Jurkat, Clone E6-1 (cell line): ENCODE measurements around the gene ATP4A.

Experiments used
- DNase-seq: peaks from one replicate; pipeline ENCODE4 v3.0.0-alpha.2; 2011; ENCODE audit warnings: low read depth, low spot score
- H3K4me3 ChIP-seq: 2 replicates; pipeline ENCODE4 v1.5.1; 2011; ENCODE audit warnings: mild to moderate bottlenecking, low read length, control low read depth, moderate library complexity

The ATP4A gene

DNA sequence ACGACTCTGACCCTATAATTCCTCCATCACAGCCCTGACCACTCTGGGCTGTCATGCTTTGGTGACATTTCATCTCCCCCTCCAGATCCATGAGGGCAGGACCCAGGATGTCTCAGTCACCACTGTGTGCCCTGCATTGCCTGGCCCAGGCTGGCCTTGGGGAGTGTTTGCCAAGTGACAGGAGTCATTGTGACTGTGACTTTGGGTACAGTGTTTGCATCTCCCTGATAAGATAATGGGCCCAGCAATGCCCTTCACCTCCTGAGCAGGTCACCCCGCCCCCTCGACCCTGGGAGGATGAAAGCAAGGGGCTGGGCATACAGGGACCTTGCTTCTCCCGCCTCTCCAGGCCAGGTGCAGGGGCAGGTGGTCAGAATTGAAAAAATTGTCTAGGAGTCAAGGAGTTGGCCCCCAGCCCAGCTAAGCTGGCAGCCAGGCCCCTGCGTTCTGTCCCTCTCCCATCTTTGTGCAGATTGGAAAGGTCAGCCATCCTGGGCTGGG, 5.9 kb upstream of the ATP4A start:
- DNase-seq, result no peak
- H3K4me3 ChIP-seq, result no peak overlapping the region

DNA sequence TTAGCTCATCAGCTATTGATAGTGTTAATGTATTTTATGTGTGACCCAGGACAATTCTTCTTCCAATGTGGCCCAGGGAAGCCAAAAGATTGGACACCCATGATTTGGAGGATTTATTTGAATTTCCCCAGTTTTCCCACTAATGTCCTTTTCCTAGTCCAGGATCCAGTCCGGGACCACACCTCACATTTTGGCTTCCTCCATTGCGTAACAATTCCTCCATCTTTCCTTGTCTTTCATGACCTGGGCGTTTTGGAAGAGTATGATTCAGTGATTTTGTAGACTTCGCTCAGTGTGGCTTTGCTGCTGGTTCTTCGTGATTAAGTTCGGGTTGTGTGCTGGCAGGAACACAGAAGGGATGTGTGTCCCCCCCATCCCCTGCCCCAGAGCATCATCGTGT, 3.3 kb upstream of the ATP4A start:
- no peak overlapping the region for H3K4me3 ChIP-seq
- no peak for DNase-seq

DNA sequence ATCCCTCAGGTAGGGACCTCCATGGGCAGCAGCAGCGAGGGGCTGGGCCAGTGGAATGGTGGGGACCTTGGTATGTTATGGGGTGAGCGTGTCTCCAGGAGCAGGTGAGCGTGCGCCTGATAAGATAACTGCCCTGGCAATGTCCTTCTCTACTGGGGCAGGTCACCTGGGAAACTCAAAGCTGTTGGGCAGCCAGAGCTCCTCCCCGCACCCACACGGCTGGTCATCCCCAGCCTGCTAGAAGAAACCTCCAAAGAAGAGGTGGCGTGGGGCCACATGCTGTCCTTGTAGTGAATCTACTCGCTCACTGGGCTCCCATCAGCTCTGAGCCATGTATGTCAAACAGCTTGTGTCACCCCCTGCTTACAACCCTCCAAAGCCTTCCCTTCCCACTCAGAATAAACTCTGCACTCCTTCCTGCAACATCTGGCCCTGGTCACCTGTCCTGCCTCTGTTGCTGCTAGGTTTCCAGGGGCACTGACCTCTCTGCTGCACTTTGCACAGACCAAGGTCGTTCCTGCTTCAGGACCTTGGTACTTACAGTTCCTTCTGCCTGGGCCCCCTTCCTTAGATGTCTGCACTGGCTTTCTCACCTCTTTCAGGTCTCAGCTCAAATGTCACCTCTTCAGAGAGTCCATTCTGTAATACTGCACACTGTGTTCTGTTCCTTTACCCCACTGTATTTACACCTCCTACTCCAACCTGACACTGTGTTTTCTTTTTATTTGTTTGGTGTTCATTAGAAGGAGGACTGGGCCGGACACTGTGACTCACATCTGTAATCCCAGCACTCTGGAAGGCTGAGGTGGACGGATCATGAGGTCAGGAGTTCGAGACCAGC, 1.8 kb upstream of the ATP4A start:
- no peak overlapping the region for H3K4me3 ChIP-seq
- no peak for DNase-seq

DNA sequence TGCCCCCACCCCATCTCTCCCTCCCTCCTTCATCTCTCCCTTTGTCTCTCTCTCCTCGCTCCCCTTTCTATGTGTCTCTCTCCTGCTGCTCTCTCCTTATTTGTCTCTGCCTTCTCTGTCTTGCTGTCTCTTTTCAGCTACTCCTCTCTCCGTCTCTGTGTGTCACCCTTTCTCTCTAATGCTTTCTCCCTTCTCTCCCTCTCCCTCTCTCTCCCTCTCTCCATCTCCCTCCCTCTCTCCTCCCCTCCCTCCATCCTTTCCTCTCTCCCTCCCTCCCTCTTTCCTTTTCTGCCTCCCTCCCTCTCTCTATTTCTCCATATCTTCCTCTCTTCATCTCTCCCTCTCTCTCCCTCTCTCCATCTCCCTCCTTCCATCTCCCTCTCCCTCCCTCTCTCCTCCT, 682 bp downstream of the ATP4A start:
- no peak for DNase-seq
- no peak overlapping the region for H3K4me3 ChIP-seq

DNA sequence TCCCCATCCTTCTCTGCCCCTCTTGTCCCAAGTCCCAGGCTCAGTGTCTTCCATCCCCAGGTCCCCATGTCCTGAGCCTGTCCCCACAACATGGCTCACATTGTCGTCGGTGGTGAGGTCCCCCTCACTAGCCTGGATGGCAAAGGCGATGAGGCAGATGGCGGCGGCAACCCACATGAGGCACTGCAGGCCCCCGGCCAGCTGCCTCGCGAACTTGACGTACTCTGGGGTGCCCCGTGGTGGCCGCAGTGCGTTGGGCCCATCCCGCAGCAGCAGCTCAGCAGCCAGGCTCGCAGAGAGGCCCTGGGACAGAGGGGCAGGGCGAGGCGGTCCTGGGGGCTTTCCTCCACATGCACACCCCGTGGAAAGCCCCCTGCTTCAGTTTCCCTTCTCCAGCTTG, 1.1 kb downstream of the ATP4A start:
- no peak overlapping the region for H3K4me3 ChIP-seq
- no peak for DNase-seq

DNA sequence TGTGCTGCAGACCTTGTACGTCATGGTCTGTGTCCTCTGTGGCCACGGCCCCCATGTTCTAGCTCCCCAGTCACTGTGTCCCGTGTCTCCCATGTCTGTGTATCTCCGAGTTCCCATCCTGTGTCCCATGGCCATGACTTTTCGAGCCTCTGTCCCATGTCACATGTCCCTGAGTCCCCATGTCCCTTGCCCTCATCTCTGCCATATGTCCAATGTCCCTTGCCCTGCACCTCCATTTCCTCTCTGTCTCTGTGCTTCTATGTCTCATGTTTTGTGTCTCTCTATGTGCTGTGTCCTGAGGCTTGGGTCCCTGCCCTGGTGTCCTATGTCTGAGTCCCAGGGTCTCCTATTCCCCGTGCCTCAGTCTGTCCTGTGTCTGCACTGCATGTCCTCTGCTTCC, 2.0 kb downstream of the ATP4A start:
- no peak for DNase-seq

DNA sequence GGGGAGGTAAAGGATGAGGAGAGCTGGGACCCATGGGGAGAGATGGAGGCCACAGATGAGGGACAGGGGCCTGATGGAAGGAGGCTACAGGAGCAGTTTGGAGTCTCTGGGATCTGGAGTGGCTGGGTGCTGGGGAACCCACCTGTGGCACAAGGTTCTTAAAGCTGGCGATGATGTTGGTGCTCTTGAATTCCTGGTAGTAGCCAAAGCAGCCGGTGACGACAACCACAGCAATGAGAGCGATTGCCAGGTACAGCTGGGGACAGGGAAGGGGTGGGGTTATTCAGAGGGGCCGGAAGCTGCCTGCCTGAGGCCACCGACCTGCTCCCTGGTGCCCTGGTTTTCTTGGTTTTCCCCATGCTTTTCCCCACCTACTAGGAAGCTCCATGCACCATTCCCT, 2.8 kb downstream of the ATP4A start:
- no peak for DNase-seq
- no peak overlapping the region for H3K4me3 ChIP-seq

More for the DNA sequence above, 2.0 kb downstream of the ATP4A start:
- H3K4me3 ChIP-seq, result no peak overlapping the region

DNA sequence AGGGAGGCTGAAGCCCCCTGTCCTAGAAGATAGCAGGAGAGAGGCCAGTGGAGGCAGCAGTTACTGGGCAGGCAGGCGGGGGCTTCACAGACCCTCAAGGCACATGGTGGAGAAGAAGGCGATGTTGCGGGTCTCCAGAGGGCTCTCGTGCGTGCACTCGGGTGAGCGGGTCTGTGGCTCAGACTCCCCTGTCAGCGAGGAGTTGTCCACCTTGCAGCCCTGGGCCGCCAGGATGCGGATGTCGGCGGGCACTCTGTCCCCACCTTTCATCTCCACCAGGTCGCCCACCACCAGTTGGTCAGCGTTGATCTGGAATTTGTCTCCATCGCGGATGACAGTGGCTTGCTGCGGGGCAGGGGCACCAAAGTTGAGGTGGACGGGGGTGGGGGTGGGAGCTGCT, 3.2 kb downstream of the ATP4A start:
- DNase-seq, result no peak
- H3K4me3 ChIP-seq, result no peak overlapping the region

DNA sequence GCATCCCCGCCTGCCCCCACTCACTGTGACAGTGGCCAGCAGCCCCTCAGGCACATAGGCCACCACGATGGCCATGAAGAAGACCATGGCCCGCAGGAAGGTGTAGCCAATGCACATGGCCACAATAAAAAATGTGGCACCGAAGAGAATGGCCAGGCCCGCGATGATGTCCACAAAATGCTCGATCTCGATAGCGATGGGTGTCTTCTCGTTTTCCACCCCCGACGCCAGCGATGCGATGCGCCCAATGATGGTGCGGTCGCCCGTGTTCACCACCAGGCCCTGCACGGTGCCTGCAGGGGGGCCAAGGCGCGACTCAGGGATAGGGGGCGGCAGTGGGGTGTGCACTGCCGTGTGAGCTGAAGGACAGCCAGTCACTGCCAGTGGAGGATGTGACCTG, 3.7 kb downstream of the ATP4A start:
- no peak for DNase-seq
- H3K4me3 ChIP-seq, result no peak overlapping the region

DNA sequence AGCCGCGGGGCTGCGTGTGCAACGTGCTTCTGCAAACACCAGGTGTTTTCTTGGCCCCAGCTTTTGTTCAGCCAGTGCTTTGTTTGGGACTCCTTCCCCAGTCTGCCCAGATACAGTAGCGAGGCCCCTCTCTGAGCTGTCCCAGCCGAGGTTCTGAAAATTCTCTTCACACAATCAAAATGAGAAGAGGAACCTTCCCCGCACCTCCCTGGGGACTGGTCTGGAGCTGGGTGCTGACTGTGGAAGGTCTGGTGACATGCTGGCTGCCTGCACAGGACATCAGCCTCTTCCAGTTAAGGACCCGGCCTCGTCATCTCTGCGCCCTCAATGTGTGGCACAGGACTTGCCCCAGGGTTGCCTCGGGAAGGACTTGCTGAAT, 4.2 kb downstream of the ATP4A start:
- DNase-seq, result no peak
- no peak overlapping the region for H3K4me3 ChIP-seq

DNA sequence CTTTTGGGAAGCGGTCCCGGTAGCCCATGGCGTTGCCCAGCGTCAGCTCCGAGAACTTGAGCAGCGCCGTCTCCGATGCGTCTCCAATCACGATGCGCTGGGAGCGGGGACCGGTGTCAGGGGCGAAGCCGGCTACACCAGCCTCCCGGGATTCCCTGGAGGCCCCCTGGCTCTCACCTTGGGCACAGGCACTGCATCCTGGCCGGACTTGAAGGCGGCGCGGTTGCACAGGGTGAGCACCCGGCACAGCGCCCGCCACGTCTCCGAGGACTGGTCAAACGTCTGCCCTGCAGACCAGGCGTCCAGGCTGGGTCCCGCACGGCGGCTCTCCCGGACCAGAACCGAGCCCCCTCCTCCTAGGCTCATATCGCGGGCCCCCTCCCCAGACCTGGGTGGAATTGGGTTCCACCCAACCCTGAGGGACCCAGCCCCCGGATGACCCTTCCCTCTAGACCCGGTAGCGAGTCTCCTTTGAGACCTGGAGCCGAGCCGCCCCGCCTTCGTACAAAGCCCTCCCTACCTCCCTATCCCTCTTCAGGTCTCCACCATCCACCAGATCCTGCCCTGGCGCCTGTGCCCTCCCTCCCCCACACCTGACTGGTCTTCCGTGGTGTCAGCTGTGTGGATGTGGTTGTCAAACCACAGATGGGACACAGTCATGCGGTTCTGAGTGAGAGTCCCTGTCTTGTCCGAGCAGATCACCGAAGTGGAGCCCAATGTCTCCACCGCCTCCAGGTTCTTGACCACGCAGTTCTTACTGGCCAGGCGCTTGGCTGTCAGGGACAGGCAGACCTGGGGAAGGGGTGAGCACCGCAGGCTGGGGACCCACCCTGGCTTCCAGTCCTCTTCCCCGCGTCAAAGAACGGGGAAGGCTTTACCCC, 4.8 kb downstream of the ATP4A start:
- no peak for DNase-seq
- H3K4me3 ChIP-seq, result no peak overlapping the region

DNA sequence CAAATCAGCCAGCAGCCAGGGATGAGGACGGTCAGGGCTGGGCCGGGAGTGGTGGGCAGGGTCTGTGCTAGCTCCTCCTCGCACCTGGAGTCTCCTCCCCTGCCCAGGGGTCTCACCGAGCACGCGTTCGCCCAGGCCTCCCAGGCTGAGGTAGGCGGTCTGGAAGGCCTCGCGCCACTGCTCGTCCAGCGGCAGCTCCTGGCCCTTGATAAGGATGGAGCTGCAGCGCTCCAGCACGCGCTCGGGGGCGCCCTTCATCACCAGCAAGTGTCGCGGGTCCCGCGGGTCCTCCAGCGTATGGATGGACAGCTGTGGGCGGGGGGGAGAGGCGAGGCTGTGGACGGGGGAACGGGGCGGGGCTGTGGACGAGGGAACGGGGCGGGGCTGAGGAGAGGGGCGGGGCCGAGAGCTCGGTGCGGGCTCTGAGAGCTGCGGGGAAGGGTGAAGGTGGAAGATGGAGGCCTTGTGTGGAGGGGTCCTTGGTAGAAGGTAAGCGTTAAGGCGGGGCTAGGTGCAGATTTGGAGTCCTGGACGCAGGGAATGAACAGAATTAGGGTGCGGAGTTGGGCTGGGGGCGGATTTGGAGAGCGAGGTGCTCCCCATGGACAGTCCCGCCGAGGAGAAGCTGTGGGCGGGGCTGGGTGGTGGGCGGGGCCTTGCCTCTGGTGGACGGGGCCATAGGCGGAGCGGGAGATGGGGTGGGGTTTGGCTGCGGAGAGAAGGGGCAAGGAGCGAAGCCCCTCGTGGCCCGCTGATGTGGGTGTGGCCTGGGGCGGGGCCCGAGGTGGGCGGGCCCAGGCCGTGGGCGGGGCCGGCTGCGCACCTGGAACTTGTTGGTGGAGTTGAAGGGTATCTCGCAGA, 5.7 kb downstream of the ATP4A start:
- no peak overlapping the region for H3K4me3 ChIP-seq
- no peak for DNase-seq

DNA sequence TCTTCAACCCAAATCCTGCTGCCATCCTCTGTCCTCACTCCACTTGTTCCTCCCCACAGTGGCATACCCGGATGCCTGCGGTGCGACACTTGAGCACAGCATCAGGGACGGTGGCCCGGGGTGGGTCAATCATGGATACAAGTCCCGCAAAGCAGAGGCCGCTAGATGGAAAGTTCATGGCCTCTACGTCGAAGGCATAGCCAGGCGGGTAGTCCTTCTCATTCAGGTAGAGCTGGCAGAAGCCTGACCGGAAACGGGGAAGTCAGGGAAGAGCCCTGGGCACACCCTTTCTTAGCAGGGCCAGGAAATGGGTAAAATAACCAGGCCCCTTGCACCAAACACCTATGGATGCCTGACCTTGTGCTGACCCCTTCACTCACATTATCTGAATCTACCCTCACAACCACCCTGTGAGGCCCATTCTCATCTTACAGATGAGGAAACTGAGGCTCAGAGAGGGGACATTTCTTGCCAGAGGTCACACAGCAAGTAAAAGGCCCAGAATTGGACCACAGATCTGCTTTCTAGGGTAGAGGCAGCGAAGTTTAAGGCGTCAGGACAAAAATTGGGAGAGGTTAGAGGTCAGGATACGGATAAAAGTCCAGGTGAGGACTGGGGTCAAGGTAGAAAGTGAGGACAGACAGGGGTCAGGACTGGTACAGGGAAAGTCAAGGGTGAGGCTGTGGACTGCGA, 6.5 kb downstream of the ATP4A start:
- no peak for DNase-seq
- H3K4me3 ChIP-seq, result no peak overlapping the region

DNA sequence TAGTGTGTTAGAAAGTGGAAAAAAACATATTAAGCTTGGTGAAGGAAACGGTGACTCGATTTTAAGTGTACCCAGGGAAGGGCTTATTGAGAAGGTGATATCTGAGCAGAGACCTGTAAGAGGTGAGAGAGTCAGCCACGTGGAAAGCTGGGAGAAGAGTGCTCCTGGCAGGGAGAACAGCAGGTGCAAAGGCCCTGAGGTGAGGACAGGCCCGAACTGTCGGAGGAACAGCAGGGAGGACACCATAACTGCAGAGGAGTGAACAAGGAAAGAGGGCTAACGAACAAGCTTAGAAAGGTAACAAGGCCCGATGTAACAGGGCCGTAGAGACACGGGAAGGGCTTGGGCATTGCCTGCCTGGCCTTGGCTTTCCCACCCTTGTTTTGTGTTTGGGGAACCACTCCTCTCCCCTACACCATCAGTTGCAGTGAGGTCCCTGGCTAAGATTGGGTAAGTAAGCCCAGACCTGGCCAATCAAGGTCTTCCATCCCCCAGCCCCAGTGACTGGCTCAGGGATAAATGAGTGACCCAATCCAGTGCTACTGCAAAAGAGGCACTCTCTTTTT, 7.3 kb downstream of the ATP4A start:
- DNase-seq, result no peak
- no peak overlapping the region for H3K4me3 ChIP-seq

DNA sequence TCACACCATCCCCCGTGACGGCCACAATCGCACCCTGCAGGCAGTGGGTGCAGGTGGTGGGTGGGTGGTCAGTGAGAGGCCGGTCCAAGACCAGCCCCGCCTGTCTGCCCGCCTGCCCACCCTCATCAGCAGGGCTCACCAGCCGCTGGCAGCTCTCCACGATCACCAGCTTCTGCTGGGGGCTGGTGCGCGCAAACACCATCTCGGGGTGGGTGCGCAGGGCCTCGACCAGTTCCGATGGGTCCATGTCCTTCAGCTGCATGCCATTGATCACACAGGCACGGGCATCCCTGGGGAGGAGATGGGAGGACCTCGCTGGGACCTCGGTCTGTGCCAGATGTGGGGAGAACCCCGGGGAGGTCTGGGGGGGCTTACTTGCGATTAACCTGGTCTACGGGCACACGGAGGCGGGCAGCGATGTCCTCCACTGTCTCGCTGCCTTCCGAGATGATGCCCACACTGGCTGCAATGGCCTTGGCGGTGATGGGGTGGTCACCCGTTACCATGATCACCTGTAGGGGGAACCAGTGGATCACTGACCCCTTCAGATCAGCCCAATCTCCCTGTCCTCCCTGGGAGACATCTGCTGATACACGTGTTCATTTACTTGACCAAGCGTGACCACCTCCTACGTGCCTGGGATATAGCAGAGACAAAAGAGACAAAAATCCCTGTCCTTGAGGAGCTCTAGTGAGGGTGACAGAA, 8.0 kb downstream of the ATP4A start:
- H3K4me3 ChIP-seq, result no peak overlapping the region
- DNase-seq, result no peak

DNA sequence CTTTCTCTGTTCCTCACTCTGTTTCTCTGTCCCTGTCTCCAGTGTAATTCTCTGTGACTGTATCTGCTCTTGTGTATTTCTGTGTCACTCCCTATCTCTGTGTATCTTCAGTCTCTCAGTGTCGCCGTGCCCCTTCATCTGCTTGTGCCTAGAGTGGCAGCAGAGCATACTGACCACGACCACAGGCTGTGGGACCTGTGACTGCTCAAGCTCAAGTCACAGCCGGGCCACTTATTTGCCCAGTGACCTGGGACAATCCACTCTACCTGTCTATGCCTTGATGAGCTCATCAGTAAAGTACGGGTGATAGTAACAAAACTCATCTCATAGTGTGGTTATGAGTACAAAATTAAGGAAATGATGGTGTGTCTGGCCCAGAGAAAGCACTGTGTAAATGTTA, 9.4 kb downstream of the ATP4A start:
- no peak for DNase-seq
- no peak overlapping the region for H3K4me3 ChIP-seq

DNA sequence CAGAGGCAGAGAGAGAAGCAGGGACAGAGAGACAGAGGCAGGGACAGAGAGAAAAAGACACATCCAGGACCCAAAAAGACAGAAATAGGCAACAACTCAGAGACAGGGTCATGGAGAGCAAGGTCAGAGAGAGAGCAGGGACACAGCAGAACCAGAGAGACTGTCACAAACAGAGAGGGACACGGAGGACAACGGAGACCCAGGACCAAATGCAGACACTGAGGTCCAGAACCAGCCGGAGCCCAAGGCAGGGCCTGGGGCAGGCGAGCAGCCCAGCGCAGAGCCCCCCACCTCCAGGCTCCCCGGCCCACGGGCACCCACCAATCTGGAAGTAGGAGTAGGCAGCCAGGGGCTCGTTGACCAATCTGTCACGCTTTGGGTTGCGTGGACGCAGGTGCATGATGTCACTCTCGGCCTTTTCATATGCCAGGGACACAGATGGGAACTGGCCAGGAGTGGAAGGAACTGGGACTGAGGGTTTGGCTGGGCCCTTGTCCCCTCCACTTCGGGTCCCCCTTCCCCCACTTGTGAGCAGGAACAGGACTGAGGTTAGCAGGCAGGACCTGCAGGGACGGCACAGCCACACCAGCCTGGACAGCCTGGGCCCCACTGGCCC, 10.0 kb downstream of the ATP4A start:
- DNase-seq, result no peak
- no peak overlapping the region for H3K4me3 ChIP-seq
